GM18505 (cell line): Measurements from ENCODE around the gene NLGN4X.

Experiments
- ATAC-seq: cut with Tn5 transposase; IDR thresholded peaks from one replicate; pipeline ENCODE4 v1.9.1; 2021; ENCODE audit not compliant: unreplicated experiment
- POLR2A ChIP-seq: IDR thresholded peaks from 4 replicates; pipeline ENCODE4 v1.6.1; 2011; ENCODE audit warnings: borderline replicate concordance; ENCODE audit not compliant: insufficient read depth, insufficient read length; ENCODE audit errors: extremely low read depth

NLGN4X gene

DNA sequence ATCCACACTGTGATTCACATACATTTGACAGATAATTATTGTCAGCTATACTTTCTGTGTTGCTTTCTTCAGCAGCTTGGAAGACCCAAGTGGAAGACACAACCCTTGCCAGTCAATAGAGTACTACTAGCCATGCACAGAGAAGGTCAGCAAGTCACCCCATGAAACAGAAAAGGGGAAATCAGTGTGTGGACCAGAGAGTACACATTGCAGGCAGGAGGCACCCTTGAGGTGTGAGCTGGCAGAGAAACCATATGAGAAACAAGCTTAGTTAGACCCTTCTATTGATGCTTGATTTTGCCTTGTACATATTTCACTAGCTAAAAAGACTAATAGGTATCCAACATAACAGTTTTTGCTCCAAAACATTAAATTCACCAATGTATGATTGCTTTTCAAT is 99.5 kb downstream of the NLGN4X start:
- TF ChIP-seq POLR2A: no peak
- ATAC-seq: no peak

DNA sequence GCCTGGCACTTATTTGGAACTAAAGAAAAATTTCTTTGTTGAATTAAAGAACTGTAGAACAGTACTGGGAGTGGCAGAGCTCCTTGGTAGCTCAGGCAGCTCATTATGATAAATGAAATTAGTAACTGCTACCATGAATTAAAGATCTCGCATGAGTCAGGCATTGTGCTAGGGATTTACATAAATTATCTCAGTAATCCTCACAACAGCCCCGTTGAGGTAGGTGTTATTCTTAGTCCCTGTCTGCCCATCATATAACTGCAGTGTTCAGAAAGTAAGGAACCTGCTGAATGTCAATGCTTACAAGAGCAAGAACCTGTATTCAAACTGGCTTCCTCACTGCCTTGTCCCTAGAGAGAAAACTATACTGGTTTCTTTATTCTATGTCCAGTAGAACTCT is 108.3 kb downstream of the NLGN4X start:
- no peak for TF ChIP-seq POLR2A
- ATAC-seq: no peak

DNA sequence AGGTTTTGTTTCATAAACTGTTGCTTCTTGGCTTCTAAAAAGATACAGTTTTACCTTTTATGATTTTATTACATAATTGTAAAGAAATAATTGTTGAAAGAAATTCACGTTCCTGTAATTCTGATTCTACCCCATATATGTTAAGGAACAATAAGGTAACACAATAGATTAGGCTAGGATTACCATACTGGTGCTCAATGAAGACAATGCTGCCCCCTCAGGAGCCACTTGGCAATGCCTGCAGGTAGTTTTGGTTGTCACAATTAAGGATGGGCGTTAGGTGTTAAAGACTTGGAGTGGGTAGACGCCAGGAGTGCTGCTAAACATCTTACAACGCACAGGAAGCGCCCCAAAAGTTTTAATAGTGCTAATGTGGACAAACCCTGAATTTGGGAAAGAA is 133.2 kb downstream of the NLGN4X start:
- TF ChIP-seq POLR2A: no peak
- ATAC-seq: no peak

DNA sequence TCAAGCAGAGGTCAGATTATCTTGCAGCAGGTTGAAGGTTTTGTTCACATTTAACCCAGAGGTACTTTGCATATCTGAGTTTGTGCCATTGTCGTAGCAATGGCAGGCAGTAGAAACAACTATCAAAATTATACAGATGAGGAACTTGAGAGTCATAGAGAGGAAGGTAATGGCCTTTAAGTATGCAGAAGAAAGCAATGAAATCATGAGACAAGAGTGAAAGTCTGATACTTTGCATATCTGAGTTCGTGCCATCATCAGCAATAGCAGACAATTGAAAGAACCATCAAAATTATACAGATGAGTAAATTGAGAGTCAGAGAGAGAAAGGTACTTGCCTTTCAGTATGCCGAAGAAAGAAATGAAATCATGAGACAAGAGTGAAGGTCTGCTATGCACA is 154.1 kb downstream of the NLGN4X start:
- TF ChIP-seq POLR2A: no peak
- ATAC-seq: no peak

DNA sequence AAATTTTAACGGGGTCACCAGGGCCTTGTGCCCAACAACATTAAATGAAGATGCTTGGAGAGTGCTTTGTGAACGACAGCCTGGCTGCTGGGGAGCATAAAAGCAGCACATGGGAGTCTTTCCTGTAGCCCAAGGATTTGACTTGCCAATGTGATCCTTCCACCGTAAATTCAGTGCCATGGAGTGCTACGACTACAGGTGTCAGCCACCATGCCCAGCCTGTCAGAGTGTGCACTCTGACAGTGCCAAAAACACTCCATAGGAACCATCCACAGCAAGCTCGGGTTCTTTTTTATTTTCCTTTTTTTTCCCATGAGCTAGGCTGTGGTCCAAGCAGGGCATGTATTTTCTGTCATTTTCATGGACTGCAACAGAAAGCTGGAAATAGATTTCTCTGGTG is 156.9 kb downstream of the NLGN4X start:
- TF ChIP-seq POLR2A: no peak
- ATAC-seq: no peak

DNA sequence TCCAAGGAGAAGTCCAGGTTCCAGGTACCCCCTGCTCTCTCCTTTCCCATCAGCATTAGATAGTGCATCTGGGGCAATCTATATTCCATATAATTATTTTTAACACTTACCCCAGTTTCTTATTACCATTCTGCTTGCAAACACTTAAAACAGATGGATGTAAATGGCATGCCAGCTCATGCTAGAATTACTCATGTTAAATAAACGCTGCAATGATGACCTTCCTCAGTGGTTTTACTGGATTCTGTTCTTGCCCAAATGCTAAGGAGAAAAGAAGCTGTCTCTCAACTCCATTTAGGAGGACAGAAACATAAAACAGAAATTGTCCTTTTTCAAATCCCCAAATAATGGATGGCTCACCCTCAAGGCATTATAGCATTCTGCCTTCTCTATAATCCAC is 161.1 kb downstream of the NLGN4X start:
- TF ChIP-seq POLR2A: no peak
- ATAC-seq: no peak

DNA sequence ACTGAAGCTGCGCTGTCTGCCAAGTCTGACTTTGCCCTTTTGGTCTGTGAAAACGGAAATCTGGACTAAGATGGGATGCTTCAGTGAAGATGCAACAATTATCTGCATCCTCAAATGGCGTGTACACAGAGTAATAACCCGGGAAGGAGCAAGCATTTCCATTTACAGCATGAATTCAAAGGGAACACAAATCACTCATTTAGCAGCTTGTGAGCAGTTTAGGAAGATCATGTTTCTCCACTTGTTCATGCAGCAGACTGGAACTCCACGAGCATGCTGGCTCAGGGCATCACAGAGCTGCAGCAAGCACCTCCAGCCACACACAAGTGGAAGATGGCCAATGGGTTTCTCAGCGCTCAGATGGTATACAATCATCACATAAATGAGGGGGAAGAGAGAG is 175.5 kb downstream of the NLGN4X start:
- no peak for TF ChIP-seq POLR2A
- ATAC-seq: no peak

DNA sequence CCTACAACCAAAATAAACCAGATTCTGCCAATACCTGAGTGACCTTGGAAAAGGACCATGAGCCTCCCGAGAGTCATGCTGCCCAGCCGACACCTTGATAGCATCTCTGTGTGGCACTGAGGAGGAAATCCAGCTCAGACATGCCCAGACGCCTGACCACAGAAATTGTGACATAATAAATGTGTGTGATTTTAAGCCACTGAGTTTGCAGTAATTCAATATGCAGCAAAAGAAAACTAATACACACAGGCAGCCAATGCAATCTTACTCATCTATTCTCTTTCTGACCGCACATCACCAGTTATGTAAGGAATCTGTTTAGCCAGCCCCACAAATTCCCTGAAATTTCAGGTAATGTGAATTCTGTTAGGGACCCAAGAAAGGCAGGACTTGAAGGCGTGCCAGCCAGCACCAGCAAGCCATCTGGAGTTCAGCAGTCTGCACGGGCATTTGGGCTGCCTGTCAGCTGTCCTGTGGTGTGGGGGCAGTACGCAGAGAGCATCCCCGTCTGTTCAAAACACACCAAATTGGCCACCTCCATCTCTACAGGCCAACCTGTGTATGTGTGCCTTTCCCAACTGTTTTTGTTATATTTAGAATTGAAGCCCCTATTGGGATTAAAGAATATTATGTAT is 176.4 kb downstream of the NLGN4X start:
- no peak for ATAC-seq
- TF ChIP-seq POLR2A: no peak

DNA sequence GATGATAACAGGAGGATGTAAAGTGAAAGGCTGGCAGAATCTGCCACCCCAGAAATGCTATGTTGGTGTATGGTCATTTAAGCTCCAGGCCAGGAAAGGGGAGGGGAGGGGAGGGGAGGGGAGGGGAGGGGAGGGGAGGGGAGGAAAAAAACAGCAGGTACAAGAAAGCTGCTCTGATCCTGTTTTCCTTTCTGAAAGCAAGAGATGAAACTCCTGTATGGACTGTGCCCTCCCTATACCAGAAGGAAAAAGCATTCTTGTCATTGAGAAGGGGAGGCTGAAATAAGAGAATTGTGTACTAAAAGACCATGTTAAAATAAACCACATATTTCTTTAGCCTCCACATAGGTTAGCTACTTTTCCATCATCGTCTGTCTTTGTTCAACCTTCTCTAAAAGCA is 179.5 kb downstream of the NLGN4X start:
- no peak for TF ChIP-seq POLR2A
- ATAC-seq: no peak

DNA sequence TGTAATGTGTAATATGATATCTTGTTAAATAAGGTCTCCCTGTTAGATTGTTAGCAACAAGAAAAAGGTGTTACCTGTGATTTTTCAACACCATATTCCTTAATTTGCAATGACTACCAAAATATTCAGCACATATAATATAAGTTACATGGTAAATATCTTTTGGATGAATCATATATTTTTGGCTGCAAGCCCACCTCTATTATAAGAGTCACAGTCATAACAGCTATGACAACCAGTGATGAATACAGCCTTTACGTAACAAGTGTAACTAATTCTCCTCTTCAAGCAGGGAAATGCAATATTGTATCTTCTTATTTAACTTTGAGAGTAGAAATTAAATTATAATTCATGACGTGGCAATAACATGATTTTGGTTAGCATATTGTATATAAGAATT is 187.0 kb downstream of the NLGN4X start:
- TF ChIP-seq POLR2A: no peak
- ATAC-seq: no peak

DNA sequence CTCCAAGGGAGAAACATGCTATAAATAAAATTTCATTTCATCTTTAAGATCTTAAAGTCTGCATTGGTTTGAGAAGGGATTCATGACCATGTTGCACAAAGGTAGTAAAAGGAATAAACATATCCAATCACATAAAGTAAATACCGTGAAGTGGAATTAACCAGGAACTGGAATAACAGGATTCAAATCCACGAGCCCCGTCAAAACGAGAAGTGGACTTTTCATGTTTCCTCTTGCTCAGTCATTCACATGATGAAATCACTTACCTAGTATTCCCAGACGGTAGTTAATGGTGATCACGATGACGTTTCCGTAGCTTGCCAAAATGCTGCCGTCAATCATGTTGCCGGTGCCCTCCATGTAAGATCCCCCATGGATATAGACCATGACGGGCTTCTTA is 199.7 kb downstream of the NLGN4X start:
- no peak for ATAC-seq
- TF ChIP-seq POLR2A: no peak

DNA sequence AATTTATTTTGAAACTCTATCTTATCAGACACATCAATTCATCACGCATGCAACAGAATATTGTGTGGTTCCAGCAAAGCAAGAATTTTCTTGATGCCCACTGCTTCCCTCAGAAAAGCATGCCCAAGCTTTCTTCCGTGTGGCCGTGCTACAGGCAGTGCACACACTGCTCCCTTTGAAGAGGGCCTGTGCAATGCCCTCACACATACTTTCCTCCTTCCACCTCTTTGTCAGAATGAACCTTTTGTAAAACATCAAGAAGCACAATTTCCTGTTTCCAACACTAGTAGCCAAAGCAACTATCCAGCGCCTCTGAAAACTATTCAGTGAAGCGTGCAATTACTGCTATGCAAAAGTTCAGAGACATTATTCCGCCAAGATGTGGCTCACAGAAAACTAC is 201.7 kb downstream of the NLGN4X start:
- ATAC-seq: no peak
- TF ChIP-seq POLR2A: no peak

DNA sequence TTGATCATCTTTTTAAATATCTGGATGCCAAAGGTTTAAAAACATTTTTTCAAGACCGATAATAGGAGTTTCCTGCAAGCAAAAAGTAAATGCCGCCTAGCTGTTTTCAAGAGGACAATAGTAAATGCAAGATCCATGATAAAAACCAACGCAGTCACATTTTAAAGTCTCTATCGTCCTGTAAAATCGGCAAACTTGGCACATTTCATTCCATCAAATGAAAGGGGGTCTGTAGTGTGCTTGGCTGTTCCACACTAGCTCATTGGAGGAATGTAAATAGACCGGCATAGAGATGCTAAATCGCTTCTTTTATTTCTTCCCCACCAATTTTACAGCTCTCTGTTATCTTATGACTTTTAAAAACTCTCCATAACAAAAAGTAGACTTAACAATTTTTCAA is 202.2 kb downstream of the NLGN4X start:
- ATAC-seq: no peak
- no peak for TF ChIP-seq POLR2A

DNA sequence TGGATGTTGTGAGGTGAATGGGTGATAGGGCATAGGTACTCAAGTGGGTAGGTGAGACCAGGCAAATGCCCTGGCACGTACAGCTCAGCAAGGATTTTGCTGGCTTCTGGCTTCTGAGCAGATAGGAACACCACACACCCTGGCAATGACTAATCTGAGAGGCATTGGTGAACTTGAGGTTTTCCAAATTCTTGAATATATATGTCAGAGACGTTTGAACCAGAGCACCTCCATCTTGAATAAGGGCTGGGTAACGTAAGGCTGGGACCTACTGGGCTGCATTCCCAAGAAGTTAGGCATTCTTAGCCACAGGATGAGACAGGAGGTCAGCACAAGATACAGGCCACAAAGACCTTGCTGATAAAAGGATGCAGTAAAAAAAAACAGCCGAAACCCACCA is 204.5 kb downstream of the NLGN4X start:
- no peak for TF ChIP-seq POLR2A
- no peak for ATAC-seq

DNA sequence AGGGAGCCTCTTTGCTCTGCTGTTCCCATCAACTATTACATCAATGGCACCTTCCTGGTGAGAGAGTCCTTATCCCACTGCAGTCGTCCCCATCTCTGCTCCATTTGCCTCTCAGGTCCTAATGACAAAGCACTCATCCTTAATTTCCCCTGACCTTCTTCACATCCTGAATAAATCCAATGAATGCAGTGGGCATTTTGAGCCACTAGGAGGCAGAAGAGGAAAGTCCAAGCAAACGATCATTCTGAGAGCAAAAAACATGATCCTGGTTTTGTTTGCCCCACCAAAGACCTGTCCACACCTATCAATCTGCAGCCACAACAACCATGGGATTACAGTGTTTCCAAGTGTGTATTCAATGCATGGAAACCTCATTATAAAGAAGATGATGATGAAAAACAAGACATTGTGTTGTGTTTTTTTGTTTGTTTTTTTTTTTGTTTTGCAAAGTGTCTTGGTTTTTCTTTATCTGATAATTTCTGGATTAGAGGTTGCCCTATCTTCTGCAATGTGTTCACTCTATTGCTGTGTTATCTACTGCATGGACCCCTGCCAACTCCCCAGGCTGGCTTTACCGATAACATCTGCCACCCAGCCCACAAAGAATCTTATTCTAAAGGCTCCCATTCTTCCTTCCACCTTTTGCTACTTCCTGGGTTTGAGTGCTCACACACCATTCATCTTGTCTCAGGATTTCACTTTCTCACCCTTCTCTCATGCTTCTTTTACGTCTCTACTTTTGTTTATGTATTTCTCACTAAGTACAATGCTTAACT is 207.2 kb downstream of the NLGN4X start:
- ATAC-seq: no peak
- TF ChIP-seq POLR2A: no peak

DNA sequence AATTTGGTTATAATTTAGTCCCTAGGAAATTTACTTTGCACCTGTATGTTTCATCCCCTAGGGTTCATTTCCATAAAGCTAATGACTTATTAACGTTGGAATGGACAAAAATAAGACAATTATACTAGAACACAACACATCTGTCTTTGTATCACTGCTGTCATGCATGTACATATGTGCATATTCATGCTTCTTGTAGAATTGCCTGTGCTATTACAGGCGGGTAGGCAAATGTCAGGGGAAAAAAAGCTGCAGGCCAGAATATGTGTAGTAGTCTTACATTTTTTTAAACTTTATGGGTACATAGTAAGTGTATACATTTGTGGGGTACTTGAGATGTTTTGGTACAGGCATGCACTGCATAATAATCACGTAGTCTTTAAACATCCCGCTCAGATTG is 209.6 kb downstream of the NLGN4X start:
- TF ChIP-seq POLR2A: no peak
- no peak for ATAC-seq

DNA sequence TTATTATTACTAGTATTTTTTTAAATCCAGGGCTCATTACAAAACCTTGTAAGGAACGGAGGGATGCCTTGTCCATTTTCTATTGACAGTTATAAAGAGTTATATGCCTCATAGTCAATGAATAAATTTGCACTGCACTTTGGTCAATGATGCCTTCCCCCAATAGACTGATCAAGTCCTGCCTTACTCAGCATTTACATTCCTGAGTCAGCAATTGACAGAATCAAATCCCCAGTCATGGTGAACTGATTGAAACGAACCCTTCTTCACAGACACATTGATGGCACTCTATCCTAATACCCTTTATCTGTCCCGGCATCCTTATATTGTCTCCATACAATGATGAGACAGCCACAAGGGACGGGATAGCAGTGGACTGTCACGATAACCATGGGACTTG is 213.2 kb downstream of the NLGN4X start:
- TF ChIP-seq POLR2A: no peak
- ATAC-seq: no peak
